WTC11 (cell line): ENCODE data around the gene BRPF1. TPM values are rescaled to one million over a fixed set of nuclear protein-coding genes. Genes with fewer than 3 reads are reported as not detected.

ENCODE experiments used
- ATAC-seq: fragments of 200-7000 bp; cut with Tn5 transposase; 2 replicates; pipeline ENCODE4 v1.10.0; 2021; ENCODE audit warnings: mild to moderate bottlenecking, moderate library complexity
- Bru-seq: library from RNA; stranded (reverse); fragments of 400-500 nt; gene quantifications from one replicate; lab custom pipeline; 2021; lab: Mats Ljungman, UMichigan
- CTCF ChIA-PET: fragments of 300-600 bp; sonication (Branson Sonifier 250); formaldehyde crosslinking; loops from one replicate; lab custom pipeline; 2021; ENCODE audit warnings: antibody characterized with exemption; lab: Charles Lee
- POLR2A ChIA-PET: fragments of 350-600 bp; sonication (Branson Sonifier 250); formaldehyde crosslinking; loops from one replicate; lab custom pipeline; 2021; ENCODE audit warnings: antibody characterized with exemption; lab: Charles Lee
- DNase-seq: peaks from one replicate; pipeline ENCODE4 v3.0.0; 2021; ENCODE audit warnings: low spot score
- H3K27ac Mint-ChIP-seq: 2 replicates; pipeline ENCODE4 v1.8.0; 2021; ENCODE audit warnings: mixed read lengths
- H3K27me3 Mint-ChIP-seq: 2 replicates; pipeline ENCODE4 v1.8.0; 2021; ENCODE audit warnings: low read depth, mild to moderate bottlenecking, moderate library complexity, mixed read lengths
- H3K36me3 Mint-ChIP-seq: 2 replicates; pipeline ENCODE4 v1.8.0; 2021; ENCODE audit warnings: mixed read lengths
- H3K4me1 Mint-ChIP-seq: 2 replicates; pipeline ENCODE4 v1.8.0; 2022; ENCODE audit warnings: mixed read lengths
- H3K4me3 Mint-ChIP-seq: 2 replicates; pipeline ENCODE4 v1.8.0; 2021; ENCODE audit warnings: mild to moderate bottlenecking, moderate library complexity, mixed read lengths
- H3K9me3 Mint-ChIP-seq: 2 replicates; pipeline ENCODE4 v1.8.0; 2021; ENCODE audit warnings: mixed read lengths
- AFF4 ChIP-seq: sonication (generic); formaldehyde crosslinking; IDR thresholded peaks from 2 replicates; pipeline ENCODE4 v1.8.1; 2023; ENCODE audit warnings: mild to moderate bottlenecking, missing genetic modification reagents, borderline replicate concordance
- ATF1 ChIP-seq: sonication (generic); formaldehyde crosslinking; IDR thresholded peaks from 2 replicates; pipeline ENCODE4 v1.8.1; 2023; ENCODE audit warnings: mild to moderate bottlenecking, moderate library complexity, missing genetic modification reagents
- CBFB ChIP-seq: sonication (generic); formaldehyde crosslinking; IDR thresholded peaks from 2 replicates; pipeline ENCODE4 v1.8.1; 2022; ENCODE audit warnings: mild to moderate bottlenecking, low read depth, missing genetic modification reagents
- CREM ChIP-seq: sonication (generic); formaldehyde crosslinking; IDR thresholded peaks from 2 replicates; pipeline ENCODE4 v1.8.1; 2022; ENCODE audit warnings: mild to moderate bottlenecking, missing genetic modification reagents, moderate library complexity
- ELF4 ChIP-seq: sonication (generic); formaldehyde crosslinking; IDR thresholded peaks from 2 replicates; pipeline ENCODE4 v1.8.1; 2022; ENCODE audit warnings: low read depth, mild to moderate bottlenecking, moderate library complexity, missing genetic modification reagents
- FOXK1 ChIP-seq: sonication (generic); formaldehyde crosslinking; IDR thresholded peaks from 2 replicates; pipeline ENCODE4 v1.8.0; 2022; ENCODE audit warnings: mild to moderate bottlenecking, moderate library complexity, missing genetic modification reagents
- FOXP4 ChIP-seq: sonication (generic); formaldehyde crosslinking; IDR thresholded peaks from 2 replicates; pipeline ENCODE4 v1.8.0; 2022; ENCODE audit warnings: mild to moderate bottlenecking, missing genetic modification reagents
- HMGA2 ChIP-seq: fragments of 250-450 bp; sonication (Bioruptor Pico); IDR thresholded peaks from 2 replicates; pipeline ENCODE4 v1.4.0; 2021; ENCODE audit warnings: mild to moderate bottlenecking, moderate library complexity
- JAZF1 ChIP-seq: fragments of 250-450 bp; sonication (Bioruptor Pico); IDR thresholded peaks from 2 replicates; pipeline ENCODE4 v1.9.0; 2021; ENCODE audit warnings: moderate library complexity, mild to moderate bottlenecking, inconsistent platforms
- NFYB ChIP-seq: sonication (generic); formaldehyde crosslinking; conservative IDR thresholded peaks from 2 replicates; pipeline ENCODE4 v1.8.0; 2022; ENCODE audit warnings: low read depth, missing genetic modification reagents
- NR1H2 ChIP-seq: sonication (generic); formaldehyde crosslinking; IDR thresholded peaks from 2 replicates; pipeline ENCODE4 v1.9.0; 2021; ENCODE audit warnings: mild to moderate bottlenecking, moderate library complexity, missing genetic modification reagents
- OVOL2 ChIP-seq: fragments of 250-450 bp; sonication (Bioruptor Pico); IDR thresholded peaks from 2 replicates; pipeline ENCODE4 v1.9.0; 2021; ENCODE audit warnings: mild to moderate bottlenecking, borderline replicate concordance
- STAT6 ChIP-seq: sonication (generic); formaldehyde crosslinking; conservative IDR thresholded peaks from 2 replicates; pipeline ENCODE4 v1.8.1; 2023; ENCODE audit warnings: mild to moderate bottlenecking, low read depth, missing genetic modification reagents, moderate library complexity
- USF2 ChIP-seq: sonication (generic); formaldehyde crosslinking; IDR thresholded peaks from 2 replicates; pipeline ENCODE4 v1.8.1; 2023; ENCODE audit warnings: mild to moderate bottlenecking, missing genetic modification reagents, moderate library complexity
- ZBTB21 ChIP-seq: sonication (generic); formaldehyde crosslinking; IDR thresholded peaks from 2 replicates; pipeline ENCODE4 v1.8.1; 2023; ENCODE audit warnings: mild to moderate bottlenecking, missing genetic modification reagents, borderline replicate concordance
- ZNF263 ChIP-seq: sonication (generic); formaldehyde crosslinking; IDR thresholded peaks from 2 replicates; pipeline ENCODE4 v1.8.1; 2022; ENCODE audit warnings: low read depth, mild to moderate bottlenecking, moderate library complexity, missing genetic modification reagents
- ZNF281 ChIP-seq: sonication (generic); formaldehyde crosslinking; IDR thresholded peaks from 2 replicates; pipeline ENCODE4 v1.8.0; 2023; ENCODE audit warnings: mild to moderate bottlenecking, missing genetic modification reagents
- ZNF317 ChIP-seq: sonication (generic); formaldehyde crosslinking; IDR thresholded peaks from 2 replicates; pipeline ENCODE4 v1.8.1; 2023; ENCODE audit warnings: low read depth, mild to moderate bottlenecking, moderate library complexity, missing genetic modification reagents, borderline replicate concordance
- ZNF396 ChIP-seq: fragments of 250-450 bp; sonication (Bioruptor Pico); IDR thresholded peaks from 2 replicates; pipeline ENCODE4 v1.8.0; 2021; ENCODE audit warnings: mild to moderate bottlenecking, moderate library complexity, borderline replicate concordance
- ZNF416 ChIP-seq: fragments of 250-450 bp; sonication (Bioruptor Pico); IDR thresholded peaks from 2 replicates; pipeline ENCODE4 v1.9.0; 2021; ENCODE audit warnings: mild to moderate bottlenecking, inconsistent platforms
- long read RNA-seq, 3 experiments: library from RNA in 1 of 3; library from capped mRNA in 1 of 3; library from polyadenylated mRNA in 1 of 3; unstranded in 2 of 3; stranded (forward) in 1 of 3; transcript quantifications; one replicate each; pipeline ENCODE4 v2.0.0, GENCODE V29; 2021
- total RNA-seq: library from RNA; stranded (reverse); gene quantifications from 3 replicates; pipeline ENCODE4 v1.2.3, GENCODE V29; 2021
- TF ChIP-seq, protein P1 (sequence below): sonication (generic); formaldehyde crosslinking; IDR thresholded peaks from 2 replicates; pipeline ENCODE4 v1.8.1; 2022; ENCODE audit warnings: mild to moderate bottlenecking, missing genetic modification reagents, moderate library complexity, borderline replicate concordance

The BRPF1 gene
- total RNA-seq (20.4 to 22.8 TPM (median 21.4 TPM) in 3 replicates), Bru-seq, nascent RNA (percentile 81 among the genes with signal in this experiment)
- long read RNA-seq, experiment 1, full-length matches to known transcripts = 26 of 87 reads
- long read RNA-seq, experiment 1, partial matches to known transcripts = 15 of 87 reads
- long read RNA-seq, experiment 1, other reads (novel, unspliced or antisense) = 46 of 87 reads
- long read RNA-seq, experiment 2, full-length matches to known transcripts = 2 of 15 reads
- long read RNA-seq, experiment 2, partial matches to known transcripts = 6 of 15 reads
- long read RNA-seq, experiment 2, other reads (novel, unspliced or antisense) = 7 of 15 reads
- long read RNA-seq, experiment 3 = 0 reads

- no peaks in the 10 kb centered on the region for H3K27me3 Mint-ChIP-seq
- CTCF ChIA-PET = interaction anchor here (0.7 to 8.6 kb wide), 9 partner anchors 16 to 335 kb away, joined by 3 to 162 read pairs (median 5); partner anchors contain the start of gene OGG1
- peak within 1 kb of the TSS; percentile 96 for H3K27ac Mint-ChIP-seq
- H3K9me3 Mint-ChIP-seq = no peaks in the 10 kb centered on the region
- peaks cover 18% of the 10 kb centered on the region for H3K4me1 Mint-ChIP-seq
- peaks cover 21% of the 10 kb centered on the region for H3K36me3 Mint-ChIP-seq
- peak; percentile 99 for DNase-seq
- ATAC-seq = peak; percentile 94
- peak within 1 kb of the TSS; percentile 91 for H3K4me3 Mint-ChIP-seq
- POLR2A ChIA-PET = interaction anchor here (1.3 to 3.1 kb wide), 2 partner anchors 18 to 335 kb away, joined by 5 to 14 read pairs; partner anchors contain the start of gene OGG1
- TF ChIP-seq STAT6 (CRISPR knock-in tag) (no peak), ZNF396 (no peak), ZNF281 (peak; percentile 39; the same call in 1 of the 2 replicates), CREM (CRISPR knock-in tag) (peak; percentile 26; the same call in 1 of the 2 replicates), ZNF416 (CRISPR knock-in tag) (no peak), NR1H2 (CRISPR knock-in tag) (no peak), JAZF1 (CRISPR knock-in tag) (no peak), USF2 (CRISPR knock-in tag) (no peak; the same call in 1 of the 2 replicates), CBFB (CRISPR knock-in tag) (no peak), ELF4 (CRISPR knock-in tag) (no peak), AFF4 (CRISPR knock-in tag) (no peak), NFYB (no peak), ZBTB21 (no peak), ZNF263 (CRISPR knock-in tag) (no peak), OVOL2 (CRISPR knock-in tag) (no peak), ATF1 (no peak), ZNF317 (CRISPR knock-in tag) (0 out of 2 replicates have a peak, but pooled peaks have one; percentile 16), FOXK1 (CRISPR knock-in tag) (peak; percentile 83; the same call in 1 of the 2 replicates), HMGA2 (no peak), FOXP4 (no peak)
- TF ChIP-seq, protein P1, sequence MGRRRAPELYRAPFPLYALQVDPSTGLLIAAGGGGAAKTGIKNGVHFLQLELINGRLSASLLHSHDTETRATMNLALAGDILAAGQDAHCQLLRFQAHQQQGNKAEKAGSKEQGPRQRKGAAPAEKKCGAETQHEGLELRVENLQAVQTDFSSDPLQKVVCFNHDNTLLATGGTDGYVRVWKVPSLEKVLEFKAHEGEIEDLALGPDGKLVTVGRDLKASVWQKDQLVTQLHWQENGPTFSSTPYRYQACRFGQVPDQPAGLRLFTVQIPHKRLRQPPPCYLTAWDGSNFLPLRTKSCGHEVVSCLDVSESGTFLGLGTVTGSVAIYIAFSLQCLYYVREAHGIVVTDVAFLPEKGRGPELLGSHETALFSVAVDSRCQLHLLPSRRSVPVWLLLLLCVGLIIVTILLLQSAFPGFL (CRISPR knock-in tag) = no peak
These were observed at the start of gene BRPF1 for GRCh38 chr3:9731206-9732079. Gene BRPF1, plus strand, starts transcription at chr3:9731735. Its CDS starts 2,406 bp downstream, at chr3:9734141.
